GM18511 (cell line): ENCODE results near the gene RBMS3.
"Not testable (repeated sequence)": the region's sequence is repeated elsewhere in the genome, so short reads cannot be mapped to it uniquely, and the experiment has no call there.

Experiments used
- ATAC-seq: cut with Tn5 transposase; IDR thresholded peaks from one replicate; pipeline ENCODE4 v1.9.1; 2021; ENCODE audit warnings: mild to moderate bottlenecking, moderate library complexity; ENCODE audit not compliant: unreplicated experiment

Gene RBMS3

DNA sequence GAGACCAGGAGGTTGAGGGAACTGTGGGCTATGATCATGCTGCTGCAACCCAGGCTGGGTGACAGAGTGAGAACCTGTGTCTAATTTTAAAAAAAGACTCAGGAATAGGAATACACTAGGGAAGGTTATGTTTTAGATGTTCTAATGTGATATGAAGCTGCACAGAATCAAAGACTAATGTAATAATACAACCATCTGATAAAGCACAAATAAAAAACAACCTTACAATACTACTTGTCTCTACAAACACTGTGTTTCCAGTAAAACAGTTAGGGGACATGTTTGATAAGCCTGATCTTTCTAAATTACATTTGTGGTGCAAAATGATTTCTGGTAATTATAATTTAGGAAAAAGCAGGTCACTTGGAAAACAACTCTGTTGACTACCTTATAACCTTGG is 56.7 kb downstream of the RBMS3 start:
- ATAC-seq = no peak

DNA sequence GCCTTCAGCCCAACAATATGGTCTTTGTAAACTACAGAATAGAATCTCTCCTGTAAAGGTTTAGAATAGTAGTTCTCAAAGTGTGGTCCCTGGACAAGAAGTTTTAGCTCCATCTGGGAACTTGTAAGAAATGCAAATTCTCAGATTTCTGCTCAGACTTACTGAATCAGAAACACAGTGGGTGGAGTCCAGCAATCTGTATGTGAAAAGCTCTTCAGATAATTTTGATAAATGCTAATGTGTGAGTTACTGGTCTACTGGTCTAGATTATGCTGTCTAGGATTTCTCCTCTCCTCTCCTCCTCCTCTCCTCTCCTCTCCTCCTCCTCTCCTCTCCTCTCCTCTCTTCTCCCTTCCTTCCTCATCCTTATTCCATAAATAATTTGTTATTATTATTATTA is 57.5 kb downstream of the RBMS3 start:
- ATAC-seq = no peak

DNA sequence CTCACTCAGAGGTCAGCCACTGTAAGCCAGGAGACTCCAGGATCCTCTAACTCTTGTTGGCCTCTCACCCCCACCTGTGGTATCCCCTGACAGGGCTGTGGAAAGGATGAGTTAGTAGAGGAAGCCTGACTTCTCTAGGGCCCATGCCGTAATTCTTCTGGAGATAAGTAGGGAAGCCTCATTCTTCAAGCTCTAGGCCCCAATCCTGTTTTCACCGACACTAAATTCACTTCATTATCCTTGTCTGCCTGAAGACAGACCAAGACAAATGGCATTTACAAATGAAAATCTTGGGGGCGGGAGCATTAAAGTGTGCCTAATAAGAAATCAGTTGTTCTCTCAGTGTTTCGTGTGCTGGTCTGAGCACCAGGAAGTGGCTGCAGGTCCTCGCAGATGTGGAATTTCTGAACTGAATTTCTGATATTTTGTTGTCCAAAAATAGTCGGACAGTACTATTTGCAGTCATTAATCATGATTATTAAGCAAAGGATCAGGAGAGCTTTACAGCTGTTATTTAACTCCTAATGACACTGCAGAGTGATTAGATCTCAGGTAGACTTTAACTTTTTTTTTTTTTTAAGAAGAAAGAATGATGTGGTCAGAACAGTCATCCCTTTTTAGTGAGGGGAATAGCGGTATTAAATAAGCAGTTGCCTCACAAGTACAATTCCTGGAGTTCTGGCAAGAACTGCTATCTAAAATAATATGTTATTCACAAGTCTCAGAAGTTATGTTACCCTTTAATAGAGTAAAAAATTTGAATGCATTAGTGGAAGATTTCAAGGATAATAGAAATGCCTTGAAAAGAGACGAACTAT is 58.4 kb downstream of the RBMS3 start:
- no peak for ATAC-seq

DNA sequence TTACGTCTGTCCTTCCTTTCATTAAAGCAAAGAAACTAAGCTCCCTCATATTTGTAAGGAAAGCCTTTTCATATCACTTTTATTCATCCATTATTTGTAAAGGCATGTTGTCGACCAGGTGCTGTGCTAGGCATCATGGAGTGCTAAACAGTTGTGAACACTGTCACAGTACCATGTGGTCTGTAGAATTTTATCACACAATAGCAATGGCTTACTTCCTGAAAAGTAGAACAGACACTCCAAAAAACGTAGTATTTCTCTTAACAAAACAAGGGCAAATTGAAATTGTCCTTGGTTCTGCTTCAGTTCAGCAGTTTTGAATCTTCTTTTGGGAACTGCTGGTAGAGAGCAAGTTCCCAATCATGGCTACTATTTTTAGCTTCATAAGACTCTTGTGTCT is 63.3 kb downstream of the RBMS3 start:
- no peak for ATAC-seq

DNA sequence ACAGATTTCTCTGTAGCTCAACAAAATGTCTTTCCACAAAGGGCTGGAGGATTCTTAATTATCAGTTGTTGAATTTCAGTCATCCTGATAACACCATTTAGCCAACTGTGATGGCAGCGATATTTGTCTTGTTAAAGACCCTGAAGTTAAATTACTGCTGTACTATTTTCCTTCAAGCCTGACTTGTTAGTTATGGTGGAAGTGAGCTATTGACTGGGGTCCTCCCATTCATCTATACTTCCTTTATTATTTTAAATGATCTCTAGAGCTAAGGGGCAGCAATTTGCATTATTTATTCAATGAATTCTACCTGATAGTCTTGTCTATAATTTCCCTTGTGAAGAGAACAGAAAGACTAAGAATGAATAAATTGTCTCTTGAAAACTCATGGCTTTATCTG is 64.1 kb downstream of the RBMS3 start:
- ATAC-seq = no peak

DNA sequence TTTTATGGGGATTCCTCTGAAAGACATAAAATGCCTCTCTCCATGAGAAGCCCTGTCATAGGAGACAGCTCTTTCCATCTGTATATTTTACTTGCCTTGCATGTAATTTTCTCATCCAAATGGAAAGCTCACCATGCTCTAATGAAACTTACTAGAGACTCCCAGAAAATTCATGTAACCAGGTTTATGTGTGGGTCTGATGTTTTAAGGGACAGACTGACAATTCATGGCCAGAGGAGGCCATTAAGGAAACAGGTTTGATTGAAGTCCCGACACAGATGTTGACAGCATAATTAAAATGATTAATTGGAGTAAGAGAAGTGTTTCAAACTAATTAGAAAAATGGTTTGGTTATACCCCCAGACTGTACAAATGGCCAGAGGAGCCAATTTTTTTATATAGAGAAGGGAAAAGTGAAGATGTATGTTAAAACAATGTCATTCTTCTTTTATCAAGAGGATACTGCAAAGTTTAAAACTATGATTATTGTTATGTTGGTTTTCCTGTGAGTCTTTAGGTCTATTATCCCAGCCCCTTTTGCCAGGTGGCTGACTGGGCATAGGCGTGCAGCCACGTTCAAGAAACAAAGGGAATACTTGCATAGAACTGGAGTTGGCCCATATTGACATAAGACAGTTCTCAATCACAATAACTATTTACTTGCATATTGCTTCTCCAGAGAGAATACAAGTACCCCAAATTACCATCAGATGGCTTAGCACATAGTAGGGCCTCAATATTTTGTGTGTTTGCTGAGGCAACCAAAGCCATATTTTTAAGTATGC is 64.8 kb downstream of the RBMS3 start:
- no peak for ATAC-seq

DNA sequence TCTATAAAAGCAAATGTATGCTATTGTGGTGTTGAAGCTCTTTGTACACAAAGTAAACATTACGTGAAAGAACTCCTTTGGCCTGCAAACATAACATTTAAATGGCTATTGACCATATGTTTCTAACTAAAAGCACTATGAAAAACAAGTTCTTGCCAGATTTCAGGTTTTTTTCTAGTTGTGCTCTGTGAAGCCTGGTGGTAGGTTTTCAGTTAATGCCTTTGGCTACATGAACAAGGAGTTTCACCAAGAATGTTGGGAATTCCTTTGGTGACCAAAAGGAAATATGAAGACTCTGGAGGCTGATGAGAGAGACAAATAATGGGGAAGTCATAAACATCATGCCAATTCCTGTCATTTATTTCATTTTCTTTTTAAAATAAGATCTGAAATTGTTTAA is 66.0 kb downstream of the RBMS3 start:
- no peak for ATAC-seq

DNA sequence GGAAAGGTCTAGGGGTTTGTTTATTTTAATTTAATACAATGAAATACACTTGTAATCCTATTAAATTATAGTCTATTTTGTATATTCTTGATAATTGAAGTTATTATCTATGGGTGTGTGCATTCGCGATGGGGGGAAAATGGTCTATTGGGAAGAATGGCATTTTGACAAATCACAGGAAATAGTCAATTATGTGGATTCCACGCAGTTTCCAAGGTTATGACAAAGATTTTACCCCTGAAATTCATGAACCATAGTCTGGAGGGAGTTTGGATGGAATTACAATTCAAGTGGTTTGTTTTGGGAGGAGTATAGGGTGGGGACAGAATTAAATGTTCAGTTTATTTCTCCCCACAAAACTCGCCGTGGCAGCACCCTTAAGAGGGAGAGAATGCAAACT is 66.5 kb downstream of the RBMS3 start:
- ATAC-seq = no peak

DNA sequence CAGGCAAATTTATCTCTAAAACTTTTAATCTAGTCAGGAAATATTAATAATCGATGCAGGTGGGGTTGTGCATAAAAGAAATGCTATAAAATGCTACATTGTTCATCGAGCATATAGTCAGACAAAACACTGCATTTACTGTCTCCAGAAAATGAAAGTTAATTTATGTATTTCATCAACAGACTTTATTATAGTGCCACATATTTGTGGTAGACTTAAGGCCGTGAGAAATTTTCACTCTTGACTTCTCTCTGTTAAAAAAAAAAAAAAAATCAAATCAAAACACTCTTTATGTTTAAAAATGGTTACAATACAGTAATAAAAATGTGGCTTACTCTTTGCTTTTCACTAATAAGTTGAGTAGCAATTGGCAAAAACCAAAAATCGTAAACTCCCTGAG is 67.4 kb downstream of the RBMS3 start:
- no peak for ATAC-seq

DNA sequence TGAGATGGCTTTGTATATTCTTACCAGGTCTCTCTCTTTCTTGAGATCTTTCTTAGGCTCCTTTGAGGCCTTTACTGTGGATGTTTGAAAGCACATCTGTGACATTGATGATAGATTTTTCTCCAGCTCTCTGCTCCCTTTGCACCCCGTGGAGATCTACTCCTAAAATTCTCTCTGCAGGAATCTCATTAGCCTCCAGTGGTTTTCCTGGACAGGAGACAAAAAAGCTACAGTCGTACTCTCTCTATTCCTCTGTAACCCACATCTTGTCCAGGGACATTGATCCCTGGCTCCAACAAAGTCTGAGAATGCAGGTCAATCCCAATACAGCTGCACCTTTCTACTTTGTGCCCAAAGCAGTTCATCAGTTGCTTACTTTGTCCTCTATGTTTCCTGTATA is 68.2 kb downstream of the RBMS3 start:
- ATAC-seq = no peak

DNA sequence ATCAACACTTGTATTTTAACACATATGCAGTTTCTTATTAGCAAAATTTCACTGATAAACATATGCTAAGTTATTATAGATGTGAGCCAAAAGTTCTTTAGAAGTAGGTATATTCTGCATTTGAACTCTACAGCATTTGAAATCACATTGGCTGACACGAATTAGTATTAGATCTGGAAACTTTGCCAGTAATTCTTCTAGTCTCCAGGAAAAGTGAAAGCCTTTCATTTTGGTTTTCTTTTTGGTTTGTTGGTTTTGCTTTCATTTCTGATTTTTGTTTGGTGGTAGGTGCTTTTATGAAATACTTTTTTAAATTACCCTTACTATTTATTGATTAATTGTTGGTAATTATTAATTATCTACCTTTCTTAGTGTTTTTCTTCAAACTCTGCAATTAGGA is 72.9 kb downstream of the RBMS3 start:
- ATAC-seq = no peak

DNA sequence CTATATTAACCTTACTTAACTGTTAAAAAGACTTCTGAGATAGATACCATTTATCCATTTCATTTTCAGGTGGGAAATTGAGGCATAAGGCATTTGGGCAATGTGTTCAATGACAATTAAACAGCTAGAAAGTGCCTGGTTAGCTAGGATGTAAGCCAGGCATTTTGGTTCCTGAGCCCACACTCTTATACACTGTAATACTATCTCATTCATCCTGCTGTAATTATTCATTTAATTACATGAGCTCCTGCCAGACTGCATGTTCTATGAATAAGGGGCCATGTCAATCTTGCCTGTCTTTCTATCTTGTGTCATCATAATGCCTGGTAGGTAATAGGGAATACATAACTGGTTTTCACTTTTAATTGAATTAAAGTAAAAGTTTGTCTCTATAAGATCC is 74.0 kb downstream of the RBMS3 start:
- no peak for ATAC-seq

DNA sequence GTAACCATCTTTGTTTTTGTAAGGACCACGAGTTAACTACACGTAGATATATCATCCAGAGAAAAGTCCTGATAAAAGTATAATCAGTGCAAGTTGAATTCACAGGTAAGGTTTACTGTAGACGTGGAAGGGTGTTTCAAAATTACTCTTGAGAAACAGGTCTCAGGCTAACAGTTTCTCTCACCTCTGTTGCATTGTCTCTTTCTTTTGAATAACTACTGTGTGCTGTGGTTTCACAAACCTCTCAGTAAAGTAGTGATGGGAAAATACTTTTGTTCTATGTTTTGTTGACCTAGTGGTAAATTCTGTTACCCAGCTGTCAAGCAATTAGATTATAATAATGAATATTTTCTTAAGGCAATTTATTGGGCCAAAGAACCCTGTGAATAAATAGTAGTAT is 75.2 kb downstream of the RBMS3 start:
- no peak for ATAC-seq

DNA sequence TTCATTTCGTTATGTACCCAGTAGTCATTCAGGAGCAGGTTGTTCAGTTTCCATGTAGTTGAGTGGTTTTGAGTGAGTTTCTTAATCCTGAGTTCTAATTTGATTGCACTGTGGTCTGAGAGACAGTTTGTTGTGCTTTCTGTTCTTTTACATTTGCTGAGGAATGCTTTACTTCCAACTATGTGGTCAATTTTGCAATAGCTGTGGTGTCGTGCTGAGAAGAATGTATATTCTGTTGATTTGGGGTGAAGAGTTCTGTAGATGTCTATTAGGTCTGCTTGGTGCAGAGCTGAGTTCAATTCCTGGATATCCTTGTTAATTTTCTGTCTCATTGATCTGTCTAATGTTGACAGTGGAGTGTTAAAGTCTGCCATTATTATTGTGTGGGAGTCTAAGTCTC is 79.4 kb downstream of the RBMS3 start:
- ATAC-seq = not testable (repeated sequence)

DNA sequence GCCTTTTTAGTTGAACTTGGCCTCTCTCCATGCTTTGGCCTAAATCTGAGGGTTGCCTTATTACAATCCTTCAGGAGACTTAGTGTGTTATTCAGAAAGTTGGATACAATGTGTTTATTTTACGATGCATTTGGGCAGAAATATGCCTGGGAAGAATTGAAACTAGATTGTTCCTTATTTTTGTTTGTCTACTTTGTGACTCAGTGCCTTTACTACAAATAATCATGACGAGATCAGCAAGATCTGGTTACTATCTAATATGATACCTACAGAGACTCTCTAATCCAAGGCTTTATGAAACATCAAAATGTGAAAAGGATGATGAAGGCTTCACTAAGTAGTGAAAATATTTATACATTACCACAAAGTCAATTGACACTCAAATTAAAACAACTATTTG is 82.2 kb downstream of the RBMS3 start:
- no peak for ATAC-seq

DNA sequence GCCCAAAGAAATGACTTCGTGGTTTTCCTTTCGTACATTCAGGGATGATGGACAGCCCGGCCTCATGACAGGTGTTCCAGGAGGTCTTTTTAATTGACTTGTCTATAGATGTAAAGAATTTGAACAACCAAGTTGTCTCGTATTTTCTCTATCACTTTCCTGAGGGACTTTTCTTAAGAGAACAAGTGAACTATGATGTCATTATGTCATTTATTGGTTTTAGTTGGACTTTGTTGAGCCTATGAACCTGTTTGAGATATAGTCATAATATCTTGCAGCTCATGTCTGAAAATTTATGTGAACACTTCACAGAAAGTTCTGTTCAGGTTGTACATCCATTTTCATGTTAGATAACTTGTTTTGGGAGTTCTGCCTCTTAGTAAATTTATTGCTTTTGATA is 89.2 kb downstream of the RBMS3 start:
- no peak for ATAC-seq

DNA sequence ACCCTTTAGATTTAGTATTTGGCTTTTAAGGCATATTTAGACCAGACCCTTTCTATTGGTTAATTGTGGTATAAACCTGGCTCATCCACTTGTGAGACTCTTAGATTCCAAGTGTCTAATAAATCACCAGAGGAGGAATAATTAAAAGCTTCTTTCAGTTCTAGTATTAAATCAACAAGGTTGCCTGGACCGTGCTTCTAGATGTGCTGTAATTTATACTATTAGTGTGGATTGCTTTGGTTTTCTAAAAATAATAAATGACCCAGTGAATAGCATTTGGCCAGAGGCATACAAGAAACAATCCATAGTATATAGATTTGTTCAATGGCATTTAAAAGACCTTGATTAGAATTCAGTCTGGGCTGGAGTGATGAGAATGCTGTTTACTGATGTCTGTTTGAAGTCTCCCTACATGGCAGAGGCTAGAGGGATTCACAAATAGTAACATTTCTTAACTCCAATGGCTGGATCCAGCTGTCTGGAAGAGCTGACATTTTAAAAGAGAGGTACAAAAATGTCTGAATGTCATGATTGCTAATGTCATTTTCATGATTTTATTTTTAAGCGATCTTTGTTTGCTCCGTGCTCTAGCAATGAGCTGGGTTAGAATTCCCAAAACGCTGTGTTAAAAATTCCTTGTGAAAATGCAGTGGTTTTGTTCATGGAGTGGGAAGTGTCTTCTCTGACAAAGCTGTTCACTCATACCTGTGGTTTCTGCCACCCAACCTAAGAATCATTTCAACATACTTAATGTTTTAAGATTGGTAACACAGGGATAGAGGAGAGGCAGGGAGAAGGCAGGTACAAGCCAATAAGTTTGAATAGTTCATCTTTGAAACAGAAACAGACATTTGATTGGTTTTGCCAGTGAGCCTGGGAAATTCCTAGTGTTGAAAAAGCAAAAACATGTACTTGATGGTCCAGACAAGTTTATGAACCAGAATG is 89.9 kb downstream of the RBMS3 start:
- ATAC-seq = no peak

DNA sequence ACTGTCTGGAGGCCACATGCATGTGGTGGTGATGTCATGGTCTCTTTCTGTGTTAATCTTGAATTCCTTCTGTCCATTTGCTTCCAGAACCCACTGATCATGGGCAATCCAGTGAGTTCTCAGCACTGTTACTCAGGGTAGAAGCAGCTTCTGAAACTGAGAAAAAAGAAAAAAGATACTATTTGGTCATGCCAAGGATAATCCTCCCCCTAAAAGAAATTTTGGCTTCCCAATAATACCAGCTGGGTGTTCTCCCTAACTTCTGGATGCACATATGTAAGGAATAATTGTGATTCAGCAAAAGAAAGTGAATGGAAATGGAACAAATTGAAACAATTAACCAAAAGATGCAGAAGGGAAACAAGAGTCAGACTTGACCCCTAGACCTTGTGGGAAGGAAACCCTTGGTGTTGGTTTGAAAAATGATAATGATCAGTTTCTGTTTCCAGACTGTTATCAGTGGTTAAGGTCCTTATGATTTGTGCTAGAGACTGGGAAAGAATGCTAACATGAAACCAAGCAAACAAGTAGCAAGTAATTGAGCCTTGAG is 92.3 kb downstream of the RBMS3 start:
- ATAC-seq = no peak

DNA sequence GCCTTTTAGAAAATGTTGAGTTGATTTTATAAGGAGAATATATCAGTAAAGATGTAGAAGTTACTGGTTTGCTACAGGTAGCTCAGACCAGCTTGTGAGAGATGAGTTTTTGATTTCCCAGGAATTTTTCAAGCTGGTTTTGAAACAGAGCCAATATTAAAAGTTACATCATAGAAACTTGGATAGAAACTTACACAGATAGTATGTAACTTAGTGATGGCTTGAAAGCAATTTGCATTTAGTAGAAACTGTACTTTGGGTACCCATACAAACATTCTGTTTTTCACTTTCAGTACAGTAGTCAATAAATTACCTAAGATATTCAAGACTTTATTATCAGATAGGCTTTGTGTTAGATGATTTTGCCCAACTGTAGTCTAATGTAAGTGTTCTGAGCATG is 93.4 kb downstream of the RBMS3 start:
- ATAC-seq = no peak

DNA sequence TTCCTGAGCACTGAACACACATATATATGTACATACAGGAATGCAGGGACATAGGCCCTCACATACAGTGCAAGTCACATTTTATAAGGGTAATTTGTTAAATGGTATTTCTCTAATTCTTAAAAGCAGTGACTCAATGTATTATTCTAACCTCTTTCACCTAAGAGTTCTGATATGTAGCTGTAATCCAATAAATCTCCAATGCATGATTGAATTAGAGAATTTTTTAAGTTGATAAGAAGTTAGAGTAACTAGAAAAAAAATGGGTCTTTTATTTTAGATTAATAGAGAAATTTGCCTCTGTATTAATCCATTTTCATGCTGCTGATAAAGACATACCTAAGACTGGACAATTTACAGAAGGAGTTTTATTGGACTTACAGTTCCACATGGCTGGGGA is 98.2 kb downstream of the RBMS3 start:
- no peak for ATAC-seq

DNA sequence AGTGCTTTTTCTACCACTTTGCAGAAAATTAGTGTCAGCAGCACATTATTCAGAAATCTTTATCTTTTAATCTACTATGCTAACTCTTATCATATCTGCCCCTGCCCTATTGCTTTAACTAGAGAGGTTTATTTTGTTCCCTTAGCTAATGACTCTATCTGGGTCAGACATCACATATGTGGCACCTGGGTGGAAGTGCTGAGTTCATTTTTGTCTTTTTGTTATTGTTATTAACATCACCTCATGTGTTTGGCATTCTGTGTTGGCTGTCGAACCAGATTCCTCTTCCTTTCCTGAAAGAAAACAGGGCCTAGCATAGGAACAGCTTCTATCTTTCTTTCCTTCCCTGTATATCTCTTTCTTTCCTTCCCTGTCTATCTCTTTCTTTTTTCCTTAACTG is 100.7 kb downstream of the RBMS3 start:
- no peak for ATAC-seq
